Measurements from ENCODE around the gene SPATS2L. TPM values are rescaled to one million over a fixed set of nuclear protein-coding genes. Genes with fewer than 3 reads are reported as not detected.

Gene SPATS2L
- total RNA-seq, result 98.0 TPM
- long read RNA-seq, transcript SPATS2L-202 (12 exons, 2,119 nt), result major isoform, 16 of 190 reads
- long read RNA-seq, transcript SPATS2L-209 (13 exons, 2,698 nt), result minor isoform, 5 of 190 reads
- long read RNA-seq, transcript SPATS2L-223 (3 exons, 745 nt), result minor isoform, 7 of 190 reads
- long read RNA-seq, transcript SPATS2L-204 (13 exons, 2,463 nt), result minor isoform, 13 of 190 reads
- long read RNA-seq, partial matches to known transcripts, result 73 of 190 reads
- long read RNA-seq, other reads (novel, unspliced or antisense), result 74 of 190 reads

DNA sequence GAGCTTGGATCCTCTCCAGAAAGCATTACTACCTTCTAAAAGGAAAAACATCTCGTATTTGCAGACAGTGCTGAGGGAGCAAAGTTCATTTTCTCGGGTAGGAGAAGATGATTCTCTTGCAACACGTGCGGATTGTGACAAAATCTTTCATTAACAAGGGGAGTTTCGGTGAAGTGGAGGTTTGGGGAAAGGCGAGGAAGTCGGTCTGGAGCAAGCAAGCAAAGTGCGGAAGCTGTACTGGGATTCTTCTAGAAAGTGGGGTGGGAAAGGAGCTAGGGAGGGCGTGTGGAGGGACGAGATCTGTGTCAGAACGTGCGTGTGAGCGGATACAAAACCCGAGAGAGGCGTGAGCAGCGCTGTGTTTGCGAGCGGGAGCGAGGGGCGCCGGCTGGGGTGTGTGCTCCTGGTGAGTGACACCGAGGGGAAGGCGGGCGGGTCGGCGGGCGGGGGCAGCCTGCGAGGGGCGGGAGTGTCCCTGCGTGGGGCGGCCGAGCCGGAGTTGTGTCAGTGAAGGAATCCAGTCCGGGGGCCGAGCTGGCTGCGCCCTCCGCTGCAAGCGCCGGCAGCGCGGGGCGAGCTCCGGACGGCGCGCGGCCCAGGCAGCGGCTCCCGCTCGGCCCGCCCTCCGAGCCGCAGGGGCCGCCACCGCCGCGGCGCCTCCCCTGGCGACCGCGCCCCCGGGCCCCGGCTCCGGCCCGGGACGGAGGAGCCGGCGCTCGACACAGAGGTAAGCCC is at the start of gene SPATS2L:
TSS of gene SPATS2L (plus strand) at position 498 of the 735 bp plus-strand sequence. CDS start 82,552 bp downstream, outside the sequence.
- ATAC-seq (peak; percentile 87), DNase-seq (peak; percentile 89)
- intact Hi-C loops (cut with micrococcal nuclease), result no loop called here

DNA sequence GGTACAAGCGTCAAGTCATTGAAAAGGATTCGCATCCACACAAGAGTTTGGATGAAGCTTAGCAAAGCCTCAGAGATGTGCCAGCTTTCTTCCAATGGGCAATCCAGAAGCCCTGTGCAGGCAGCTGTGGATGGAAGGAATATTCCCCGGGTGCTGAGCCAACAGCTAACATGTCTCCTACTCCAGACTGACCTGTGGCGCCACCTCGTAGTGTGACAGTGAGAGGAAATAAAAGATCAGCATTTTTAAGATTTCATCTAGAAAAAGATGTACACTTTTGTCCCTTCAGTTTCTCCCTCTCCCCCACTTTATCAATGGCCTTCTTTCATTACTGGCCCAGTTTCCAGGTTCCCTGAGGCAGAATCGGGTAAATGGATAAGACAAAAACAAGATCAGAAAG is 48.9 kb upstream of the SPATS2L start:
- intact Hi-C loops (cut with micrococcal nuclease), result no loop called here
- DNase-seq (no peak), ATAC-seq (no peak)

DNA sequence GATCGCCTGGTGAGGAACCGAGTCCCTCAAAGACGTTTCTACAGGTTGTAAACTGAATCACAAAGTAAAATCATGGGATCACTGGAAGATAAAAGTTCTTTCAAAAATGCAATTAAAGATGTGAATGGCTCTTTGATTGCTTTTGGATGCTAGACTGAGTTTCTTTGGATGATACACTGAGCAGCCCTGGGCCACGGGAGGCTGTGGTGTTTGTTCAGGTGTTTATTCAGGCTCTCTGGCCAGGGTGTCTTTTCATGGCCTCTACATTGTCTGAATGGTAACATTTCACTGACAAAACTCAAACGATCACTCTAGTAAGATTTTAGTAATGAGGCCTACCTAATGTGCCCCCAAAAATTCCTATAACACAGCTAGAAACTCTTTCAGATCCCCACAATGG is 48.4 kb upstream of the SPATS2L start:
- intact Hi-C loops (cut with micrococcal nuclease), result no loop called here
- no peak for DNase-seq
- ATAC-seq, result no peak

DNA sequence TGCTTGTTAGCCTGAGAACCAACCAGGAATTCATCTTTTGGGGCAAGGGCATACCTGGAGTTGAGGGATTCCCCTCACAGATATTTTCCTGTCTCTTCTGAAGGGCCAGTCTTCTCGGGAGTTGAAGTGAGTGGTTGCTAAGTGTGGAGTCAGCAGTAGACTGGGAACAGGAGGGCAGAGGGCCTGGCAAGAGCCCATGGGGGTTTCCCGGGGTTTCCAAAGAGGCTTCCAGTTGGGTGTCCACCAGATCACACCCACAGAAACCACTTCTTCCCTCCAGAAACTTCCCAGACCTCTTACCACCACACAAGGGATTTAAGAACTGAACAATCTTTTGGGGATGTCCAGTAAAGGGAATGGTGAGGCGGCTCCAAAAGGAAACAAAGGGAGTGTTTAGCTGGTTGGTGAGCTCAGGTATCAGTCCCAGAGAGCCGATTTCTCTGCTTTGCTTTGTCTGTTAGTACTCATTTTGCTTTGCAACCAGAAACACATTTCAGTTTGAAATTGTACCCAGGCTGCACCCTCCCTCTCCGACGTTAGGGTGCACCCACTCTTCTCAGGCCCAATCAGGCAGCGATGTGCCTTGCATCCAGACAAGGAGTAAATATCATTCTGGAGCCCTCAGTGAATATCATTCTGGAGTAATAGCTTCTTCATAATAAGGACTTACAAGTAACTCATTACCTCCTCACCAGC is 47.5 kb upstream of the SPATS2L start:
- intact Hi-C loops (cut with micrococcal nuclease), result no loop called here
- no peak for ATAC-seq
- DNase-seq, result no peak

GRCh38 chr2:200259577-200259957 is 46.9 kb upstream of the SPATS2L start:
- DNase-seq, result no peak
- ATAC-seq, result no peak
- intact Hi-C loops (cut with micrococcal nuclease), result no loop called here

DNA sequence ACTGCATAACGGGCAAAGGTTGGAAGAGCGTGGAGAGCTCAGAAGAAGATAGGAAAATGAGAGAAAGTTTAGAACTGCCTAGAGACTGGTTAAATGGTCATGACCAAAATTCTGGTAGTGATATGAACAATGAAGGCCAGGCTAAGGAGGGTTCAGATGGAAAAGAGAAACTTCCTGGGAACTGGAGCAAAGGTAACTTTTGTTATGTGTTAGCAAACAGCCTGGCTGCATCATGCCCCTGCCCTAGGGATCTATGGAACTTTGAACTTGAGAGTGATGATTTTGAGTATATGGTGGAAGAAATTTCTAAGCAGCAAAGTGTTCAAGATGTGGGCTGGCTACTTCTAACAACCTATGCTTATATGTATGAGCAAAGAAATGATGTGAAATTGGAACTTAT is 44.4 kb upstream of the SPATS2L start:
- no peak for ATAC-seq
- intact Hi-C loops (cut with micrococcal nuclease), result no loop called here
- DNase-seq, result no peak

- DNase-seq, result no peak
- ATAC-seq, result no peak
- intact Hi-C loops (cut with micrococcal nuclease), result no loop called here
These were observed 43.2 kb upstream of the SPATS2L start for GRCh38 chr2:200263279-200263678.

DNA sequence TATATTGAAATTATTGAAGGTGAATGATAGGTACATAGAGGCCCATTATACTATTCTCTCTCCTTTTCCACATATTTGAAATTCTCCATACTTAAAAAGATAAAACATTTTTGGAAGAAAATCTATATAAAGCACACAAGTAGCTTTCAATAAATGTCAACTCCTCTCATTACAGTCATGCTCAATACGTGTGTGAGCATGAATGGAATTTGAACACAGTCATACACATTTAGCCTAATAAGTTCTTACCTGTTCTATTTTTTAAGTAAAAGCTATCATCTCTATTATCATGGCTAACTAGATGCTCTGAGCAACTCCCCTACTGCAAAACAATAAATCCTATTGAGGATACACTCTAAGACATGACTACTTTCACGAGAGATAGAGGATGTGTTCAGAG is 41.9 kb upstream of the SPATS2L start:
- DNase-seq (no peak), ATAC-seq (no peak)
- intact Hi-C loops (cut with micrococcal nuclease), result no loop called here

DNA sequence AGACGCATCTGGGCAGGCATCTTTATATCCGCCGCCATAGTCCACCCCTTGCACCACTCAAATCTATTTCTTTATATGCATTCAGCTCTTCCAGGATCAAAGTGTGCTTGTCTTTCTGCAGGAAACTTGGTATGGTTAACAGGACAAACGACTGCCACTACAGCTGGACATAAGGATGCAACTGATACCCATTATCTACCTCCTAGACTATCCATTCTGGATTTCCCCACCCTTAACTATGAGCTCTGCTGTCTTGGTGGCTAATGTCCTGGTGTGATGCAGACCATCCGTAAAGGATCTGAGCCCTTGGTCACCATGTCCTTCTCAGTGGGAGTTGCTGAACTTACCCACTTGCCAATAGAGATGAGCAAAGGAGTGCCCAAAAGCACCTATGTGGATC is 40.1 kb upstream of the SPATS2L start:
- intact Hi-C loops (cut with micrococcal nuclease), result no loop called here
- ATAC-seq (no peak), DNase-seq (no peak)

GRCh38 chr2:200267350-200267749 is 39.1 kb upstream of the SPATS2L start:
- intact Hi-C loops (cut with micrococcal nuclease), result no loop called here
- ATAC-seq (no peak), DNase-seq (no peak)

DNA sequence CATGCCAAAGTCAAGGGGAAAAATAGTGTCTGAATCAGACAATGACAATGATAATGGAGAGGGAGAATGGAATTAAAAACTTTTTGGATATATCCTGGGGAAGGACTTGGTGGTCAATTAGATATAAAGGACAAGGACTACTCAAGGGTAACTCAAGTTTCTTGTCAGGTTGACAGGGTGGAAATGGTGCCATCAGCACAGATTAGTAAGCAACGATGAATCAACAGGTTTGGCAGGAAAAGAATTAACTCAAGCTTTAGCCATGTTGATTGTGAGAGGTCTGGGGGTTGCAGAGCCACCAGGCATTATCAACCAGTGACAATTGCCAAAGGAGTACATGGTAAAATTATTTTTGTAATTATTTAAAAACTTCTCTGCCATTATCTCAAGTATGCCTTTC is 35.8 kb upstream of the SPATS2L start:
- intact Hi-C loops (cut with micrococcal nuclease), result no loop called here
- no peak for ATAC-seq
- DNase-seq, result no peak

DNA sequence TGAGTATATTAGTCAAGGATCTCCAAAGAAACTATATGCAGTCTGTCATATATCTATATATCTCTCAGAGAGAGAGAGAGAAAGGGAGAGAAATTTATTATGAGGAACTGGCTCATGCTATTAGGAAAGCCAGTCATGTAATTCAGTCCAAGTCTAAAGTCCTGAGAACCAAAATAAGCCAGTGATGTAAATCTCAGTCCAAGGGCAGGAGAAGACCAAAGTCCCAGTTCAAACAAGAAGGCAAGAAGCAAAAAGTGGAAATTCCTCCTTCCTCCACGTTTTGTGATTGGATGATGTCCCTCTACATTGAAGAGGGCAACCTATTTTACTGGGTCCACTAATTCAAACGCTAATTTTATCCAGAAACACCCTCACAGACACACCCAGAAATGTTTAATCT is 34.2 kb upstream of the SPATS2L start:
- ATAC-seq (no peak), DNase-seq (no peak)
- intact Hi-C loops (cut with micrococcal nuclease), result no loop called here

- intact Hi-C loops (cut with micrococcal nuclease), result no loop called here
- DNase-seq (no peak), ATAC-seq (no peak)
These were observed 32.1 kb upstream of the SPATS2L start for GRCh38 chr2:200274116-200275075.

- intact Hi-C loops (cut with micrococcal nuclease), result no loop called here
- ATAC-seq (no peak), DNase-seq (no peak)
These were observed 31.0 kb upstream of the SPATS2L start for GRCh38 chr2:200275295-200276013.

GRCh38 chr2:200276472-200276871 is 30.0 kb upstream of the SPATS2L start:
- intact Hi-C loops (cut with micrococcal nuclease), result no loop called here
- no peak for DNase-seq
- ATAC-seq, result no peak

DNA sequence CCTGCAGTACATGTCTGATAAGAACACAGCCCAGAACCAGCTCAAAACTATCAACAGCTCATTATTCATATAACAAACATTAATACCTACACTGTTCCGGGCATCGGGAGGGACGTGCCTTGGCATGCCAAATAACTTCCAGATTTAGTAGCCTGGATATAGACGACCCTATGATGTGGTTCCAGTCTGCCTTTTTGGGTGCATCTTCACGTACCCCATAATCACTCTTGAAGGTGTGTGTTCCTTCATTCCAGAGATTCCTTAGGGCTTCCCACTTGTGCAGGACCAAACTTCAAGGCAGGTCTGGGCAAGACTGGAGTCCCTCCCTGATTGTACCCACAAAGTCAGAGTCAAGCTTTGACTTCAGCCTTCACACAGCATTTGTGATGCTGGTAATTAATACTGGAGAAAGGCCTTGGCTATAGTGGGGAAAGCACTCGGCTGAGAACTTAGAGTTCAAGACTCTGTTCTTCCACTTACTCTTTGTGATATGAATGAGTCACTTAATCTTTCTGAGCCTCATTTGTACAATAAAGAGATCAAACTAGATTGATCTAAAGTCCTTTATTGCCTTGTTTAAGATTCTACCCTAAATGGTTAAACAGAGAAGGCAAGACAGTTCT is 27.7 kb upstream of the SPATS2L start:
- ATAC-seq, result no peak
- DNase-seq, result no peak
- intact Hi-C loops (cut with micrococcal nuclease), result no loop called here

DNA sequence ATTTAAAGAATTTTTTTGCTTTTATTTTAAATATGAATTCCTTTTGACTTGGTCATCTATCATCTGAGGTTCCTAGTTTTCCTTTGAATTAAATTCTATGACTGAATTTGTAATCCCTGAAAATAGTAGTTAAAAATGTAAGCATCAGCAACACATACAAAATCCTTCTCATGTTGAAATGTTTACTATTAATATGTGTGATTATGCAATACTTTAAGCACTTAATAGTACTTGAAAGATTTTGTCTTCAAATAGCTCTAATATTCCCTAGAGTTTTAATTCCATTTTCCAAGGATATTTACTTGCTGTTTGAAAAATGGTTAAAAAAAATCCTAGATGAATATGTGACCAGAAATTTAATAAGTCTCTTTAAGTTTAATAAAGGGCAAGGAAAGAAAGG is 26.6 kb upstream of the SPATS2L start:
- no peak for DNase-seq
- ATAC-seq, result no peak
- intact Hi-C loops (cut with micrococcal nuclease), result no loop called here

GRCh38 chr2:200286578-200286977 is 19.9 kb upstream of the SPATS2L start:
- no peak for DNase-seq
- ATAC-seq, result no peak
- intact Hi-C loops (cut with micrococcal nuclease), result no loop called here

Data from left ventricle myocardium superior (tissue), 1 donor.